ENCODE data around the gene PRPF19. TPM values are rescaled to one million over a fixed set of nuclear protein-coding genes. Genes with fewer than 3 reads are reported as not detected.

PRPF19 gene
- total and polyA plus RNA-seq, 2 experiments from 2014 or later: 19.1 to 58.9 TPM

DNA sequence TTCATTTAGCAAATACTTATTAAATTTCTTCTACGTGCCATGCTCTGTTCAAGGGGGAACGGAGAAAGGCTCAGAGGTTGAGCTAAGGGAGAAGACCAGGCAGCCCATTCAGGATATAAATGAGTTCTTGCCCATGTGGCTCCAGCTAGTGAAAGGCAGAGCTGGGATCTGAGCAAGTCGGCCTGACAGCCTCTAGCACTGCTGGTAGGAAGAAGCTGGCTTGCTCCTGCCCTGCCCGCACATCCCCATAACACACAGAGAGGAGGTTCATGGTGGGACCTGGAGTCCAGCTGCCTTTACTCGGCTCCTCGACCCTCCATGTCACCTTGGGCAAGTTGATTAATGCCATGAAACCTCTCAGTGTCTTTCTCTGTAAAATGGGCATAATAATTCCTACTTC, 43.6 kb upstream of the PRPF19 start:
- Histone ChIP-seq H3K27me3 (replicated peaks; ENCODE audit: insufficient read depth) (no peaks in the 10 kb centered on the region), H3K4me3 (no peak overlapping the region), H3K4me2 (ENCODE audit: unreplicated experiment) (no peak overlapping the region), H3K9me3 (ENCODE audit: low read depth) (no peaks in the 10 kb centered on the region), H2AFZ (no peak overlapping the region), H3K27ac (no peak overlapping the region), H3K9ac (no peak overlapping the region), H3F3A (ENCODE audit: insufficient read depth) (no peaks in the 10 kb centered on the region), H4K20me1 (ENCODE audit: insufficient read depth) (no peaks in the 10 kb centered on the region), H3K4me1 (ENCODE audit: insufficient read depth) (no peaks in the 10 kb centered on the region), H3K9me2 (ENCODE audit: insufficient read depth) (no peaks in the 10 kb centered on the region), H3K36me3 (ENCODE audit: low read depth) (no peaks in the 10 kb centered on the region), H3K79me2 (ENCODE audit: insufficient read depth) (no peaks in the 10 kb centered on the region)
- DNase-seq: no peak
- in situ Hi-C loops (cut with MboI): no loop called here
- 81 to 86% methylated on average over 6 of the region's 6 CpGs for WGBS, 2 experiments (ENCODE audit: low coverage in 1 of 2, low lambda C conversion rate in 2 of 2, missing lambda C conversion rate in 2 of 2)
- TF ChIP-seq EZH2 (IDR thresholded peaks at IDR 0.05; ENCODE audit: insufficient read depth, poor library complexity, severe bottlenecking) (no peak), EZH2phosphoT487 (IDR thresholded peaks at IDR 0.05; ENCODE audit: insufficient read depth, low read depth) (no peak)

DNA sequence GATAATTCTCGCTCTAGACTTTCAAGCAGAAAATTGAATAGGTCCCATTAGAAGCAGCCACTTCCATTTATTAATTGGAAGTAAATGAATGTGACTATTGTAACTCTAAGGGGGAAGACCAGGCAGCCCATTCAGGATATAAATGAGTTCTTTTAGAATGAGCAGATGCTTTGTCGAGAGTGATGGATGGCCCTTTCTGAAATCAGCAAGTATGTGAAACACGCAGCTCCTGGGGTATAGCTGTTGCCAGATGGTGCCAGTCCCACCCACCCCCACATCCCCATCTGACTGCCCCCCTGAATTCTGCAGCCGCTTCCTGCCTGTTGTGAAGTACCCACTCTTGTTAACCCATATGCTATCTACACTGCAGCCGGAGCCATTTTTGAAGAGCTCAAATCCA, 41.9 kb upstream of the PRPF19 start:
- H3F3A ChIP-seq (ENCODE audit: insufficient read depth): no peaks in the 10 kb centered on the region
- no peaks in the 10 kb centered on the region for H4K20me1 ChIP-seq (ENCODE audit: insufficient read depth)
- no peak for DNase-seq
- no peak overlapping the region for H3K4me2 ChIP-seq (ENCODE audit: unreplicated experiment)
- no peaks in the 10 kb centered on the region for H3K9me2 ChIP-seq (ENCODE audit: insufficient read depth)
- in situ Hi-C loops (cut with MboI): no loop called here
- H3K9ac ChIP-seq: no peak overlapping the region
- no peaks in the 10 kb centered on the region for H3K4me1 ChIP-seq (ENCODE audit: insufficient read depth)
- no peak overlapping the region for H3K27ac ChIP-seq
- no peaks in the 10 kb centered on the region for H3K27me3 ChIP-seq (replicated peaks; ENCODE audit: insufficient read depth)
- H3K9me3 ChIP-seq (ENCODE audit: low read depth): no peaks in the 10 kb centered on the region
- 93% methylated on average over 5 of the region's 5 CpGs for WGBS, 2 experiments (ENCODE audit: low coverage in 1 of 2, low lambda C conversion rate in 2 of 2, missing lambda C conversion rate in 2 of 2)
- H3K79me2 ChIP-seq (ENCODE audit: insufficient read depth): no peaks in the 10 kb centered on the region
- H2AFZ ChIP-seq: no peak overlapping the region
- no peak overlapping the region for H3K4me3 ChIP-seq
- TF ChIP-seq EZH2 (IDR thresholded peaks at IDR 0.05; ENCODE audit: insufficient read depth, poor library complexity, severe bottlenecking): no peak
- no peak for TF ChIP-seq EZH2phosphoT487 (IDR thresholded peaks at IDR 0.05; ENCODE audit: insufficient read depth, low read depth)
- H3K36me3 ChIP-seq (ENCODE audit: low read depth): no peaks in the 10 kb centered on the region

DNA sequence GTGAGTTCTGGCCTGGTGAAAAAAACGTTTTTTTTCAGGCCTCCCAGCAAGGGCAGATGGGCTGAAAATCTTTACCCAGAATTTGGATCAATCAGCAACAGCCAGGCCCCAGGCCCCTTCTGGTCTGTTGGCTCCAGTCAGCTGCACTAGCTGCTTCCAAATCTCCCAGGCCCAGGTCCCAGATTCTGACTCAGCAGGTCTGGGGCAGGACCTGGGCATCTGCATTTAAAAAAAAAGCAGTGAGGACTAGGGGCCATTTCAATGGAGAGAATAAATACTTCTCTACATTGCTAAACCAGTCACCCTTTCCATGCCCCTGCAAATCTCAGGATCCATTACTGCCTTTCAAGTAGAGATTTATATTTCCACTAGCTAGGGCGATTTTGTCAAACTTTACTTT, 41.3 kb upstream of the PRPF19 start:
- Histone ChIP-seq H3K9ac (no peak overlapping the region), H3K4me1 (ENCODE audit: insufficient read depth) (no peaks in the 10 kb centered on the region), H3K27me3 (replicated peaks; ENCODE audit: insufficient read depth) (no peaks in the 10 kb centered on the region), H3K4me3 (no peak overlapping the region), H3K9me3 (ENCODE audit: low read depth) (no peaks in the 10 kb centered on the region), H3K79me2 (ENCODE audit: insufficient read depth) (no peaks in the 10 kb centered on the region), H3K4me2 (ENCODE audit: unreplicated experiment) (no peak overlapping the region), H3K36me3 (ENCODE audit: low read depth) (no peaks in the 10 kb centered on the region), H3K27ac (no peak overlapping the region), H3K9me2 (ENCODE audit: insufficient read depth) (no peaks in the 10 kb centered on the region), H2AFZ (no peak overlapping the region), H3F3A (ENCODE audit: insufficient read depth) (no peaks in the 10 kb centered on the region), H4K20me1 (ENCODE audit: insufficient read depth) (no peaks in the 10 kb centered on the region)
- no peak for DNase-seq
- 43 to 46% methylated on average over 2 of the region's 2 CpGs for WGBS, 2 experiments (ENCODE audit: low coverage in 1 of 2, low lambda C conversion rate in 2 of 2, missing lambda C conversion rate in 2 of 2)
- in situ Hi-C loops (cut with MboI): no loop called here
- TF ChIP-seq EZH2 (IDR thresholded peaks at IDR 0.05; ENCODE audit: insufficient read depth, poor library complexity, severe bottlenecking): no peak
- TF ChIP-seq EZH2phosphoT487 (IDR thresholded peaks at IDR 0.05; ENCODE audit: insufficient read depth, low read depth): no peak

DNA sequence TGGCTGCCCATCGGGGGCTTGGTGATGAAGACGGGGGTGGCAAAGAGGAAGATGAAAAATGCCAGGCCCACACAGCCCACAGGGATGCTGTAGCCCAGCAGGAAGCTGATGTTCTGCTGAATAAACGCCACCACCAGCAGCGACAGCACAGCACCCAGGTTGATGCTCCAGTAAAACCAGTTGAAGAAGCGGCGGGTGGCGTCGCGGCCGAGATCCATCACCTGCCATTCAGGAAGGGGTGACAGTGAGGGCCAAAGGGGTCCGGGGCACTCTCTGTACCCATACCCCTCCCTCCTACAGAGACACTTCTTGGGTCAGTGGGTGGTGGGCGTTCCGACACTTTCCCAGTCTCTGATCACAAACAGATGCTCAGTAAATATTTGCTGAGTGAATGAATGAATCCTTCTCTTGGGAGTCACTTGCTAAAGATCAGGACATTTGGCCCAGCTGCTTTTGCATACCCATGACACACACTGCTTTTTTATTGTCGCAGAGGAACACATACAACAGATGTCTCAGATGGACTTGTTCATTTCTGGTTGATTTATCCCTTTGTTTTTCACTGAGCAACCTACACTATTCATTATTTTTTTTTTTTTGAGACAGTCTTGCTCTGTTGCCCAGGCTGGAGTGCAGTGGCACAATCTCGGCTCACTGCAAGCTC, 40.3 kb upstream of the PRPF19 start:
- Histone ChIP-seq H3K9me2 (ENCODE audit: insufficient read depth) (no peaks in the 10 kb centered on the region), H4K20me1 (ENCODE audit: insufficient read depth) (no peaks in the 10 kb centered on the region), H3K27me3 (replicated peaks; ENCODE audit: insufficient read depth) (no peaks in the 10 kb centered on the region), H3K9me3 (ENCODE audit: low read depth) (no peaks in the 10 kb centered on the region), H3K27ac (no peak overlapping the region), H2AFZ (no peak overlapping the region), H3K79me2 (ENCODE audit: insufficient read depth) (no peaks in the 10 kb centered on the region), H3K36me3 (ENCODE audit: low read depth) (no peaks in the 10 kb centered on the region), H3K4me3 (no peak overlapping the region), H3K4me1 (ENCODE audit: insufficient read depth) (no peaks in the 10 kb centered on the region), H3K9ac (no peak overlapping the region), H3K4me2 (ENCODE audit: unreplicated experiment) (no peak overlapping the region), H3F3A (ENCODE audit: insufficient read depth) (no peaks in the 10 kb centered on the region)
- in situ Hi-C loops (cut with MboI): no loop called here
- no peak for DNase-seq
- TF ChIP-seq EZH2phosphoT487 (IDR thresholded peaks at IDR 0.05; ENCODE audit: insufficient read depth, low read depth): no peak
- no peak for TF ChIP-seq EZH2 (IDR thresholded peaks at IDR 0.05; ENCODE audit: insufficient read depth, poor library complexity, severe bottlenecking)
- 68 to 74% methylated on average over 15 of the region's 15 CpGs for WGBS, 2 experiments (ENCODE audit: low coverage in 1 of 2, low lambda C conversion rate in 2 of 2, missing lambda C conversion rate in 2 of 2)

DNA sequence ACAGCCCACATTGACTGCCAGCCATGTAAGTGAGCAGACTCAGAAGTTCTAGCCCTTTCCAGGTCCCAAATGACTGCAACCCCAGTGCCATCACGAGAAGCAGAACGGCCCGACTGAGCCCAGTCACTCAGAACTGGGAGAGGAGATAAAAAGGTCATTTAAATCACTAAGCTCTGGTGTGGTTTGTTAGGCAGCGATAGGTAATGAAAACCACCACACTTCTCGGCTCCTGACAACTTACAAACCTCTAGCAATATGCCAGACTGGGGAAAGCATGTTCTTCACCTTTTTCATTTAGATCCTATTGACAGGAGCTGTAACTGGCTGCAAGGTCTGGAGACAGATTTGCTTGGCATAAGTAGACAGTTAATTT, 38.9 kb upstream of the PRPF19 start:
- Histone ChIP-seq H3K9me3 (ENCODE audit: low read depth) (no peaks in the 10 kb centered on the region), H3F3A (ENCODE audit: insufficient read depth) (no peaks in the 10 kb centered on the region), H3K79me2 (ENCODE audit: insufficient read depth) (no peaks in the 10 kb centered on the region), H3K36me3 (ENCODE audit: low read depth) (no peaks in the 10 kb centered on the region), H3K27me3 (replicated peaks; ENCODE audit: insufficient read depth) (no peaks in the 10 kb centered on the region), H4K20me1 (ENCODE audit: insufficient read depth) (no peaks in the 10 kb centered on the region), H3K4me2 (ENCODE audit: unreplicated experiment) (no peak overlapping the region), H3K4me3 (no peak overlapping the region), H2AFZ (no peak overlapping the region), H3K9me2 (ENCODE audit: insufficient read depth) (no peaks in the 10 kb centered on the region), H3K27ac (no peak overlapping the region), H3K9ac (no peak overlapping the region), H3K4me1 (ENCODE audit: insufficient read depth) (no peaks in the 10 kb centered on the region)
- in situ Hi-C loops (cut with MboI): no loop called here
- TF ChIP-seq EZH2 (IDR thresholded peaks at IDR 0.05; ENCODE audit: insufficient read depth, poor library complexity, severe bottlenecking) (no peak), EZH2phosphoT487 (IDR thresholded peaks at IDR 0.05; ENCODE audit: insufficient read depth, low read depth) (no peak)
- DNase-seq: no peak
- WGBS, 2 experiments (ENCODE audit: low coverage in 1 of 2, low lambda C conversion rate in 2 of 2, missing lambda C conversion rate in 2 of 2): 92 to 96% methylated on average over 5 of the region's 5 CpGs

Data from GM23248 (cell line).